Activated CD8-positive, alpha-beta memory T cell treated with anti-CD3 and anti-CD28 coated beads for 4 hours (primary cell): ENCODE results near the gene SEL1L.
"Not testable (repeated sequence)": the region's sequence is repeated elsewhere in the genome, so short reads cannot be mapped to it uniquely, and the experiment has no call there.

Source experiments
- DNase-seq, 2 donors: peaks; one replicate each; pipeline ENCODE4 v3.0.0-alpha.2; 2020; ENCODE audit warnings: low read depth in 2 of 2

The SEL1L gene

DNA sequence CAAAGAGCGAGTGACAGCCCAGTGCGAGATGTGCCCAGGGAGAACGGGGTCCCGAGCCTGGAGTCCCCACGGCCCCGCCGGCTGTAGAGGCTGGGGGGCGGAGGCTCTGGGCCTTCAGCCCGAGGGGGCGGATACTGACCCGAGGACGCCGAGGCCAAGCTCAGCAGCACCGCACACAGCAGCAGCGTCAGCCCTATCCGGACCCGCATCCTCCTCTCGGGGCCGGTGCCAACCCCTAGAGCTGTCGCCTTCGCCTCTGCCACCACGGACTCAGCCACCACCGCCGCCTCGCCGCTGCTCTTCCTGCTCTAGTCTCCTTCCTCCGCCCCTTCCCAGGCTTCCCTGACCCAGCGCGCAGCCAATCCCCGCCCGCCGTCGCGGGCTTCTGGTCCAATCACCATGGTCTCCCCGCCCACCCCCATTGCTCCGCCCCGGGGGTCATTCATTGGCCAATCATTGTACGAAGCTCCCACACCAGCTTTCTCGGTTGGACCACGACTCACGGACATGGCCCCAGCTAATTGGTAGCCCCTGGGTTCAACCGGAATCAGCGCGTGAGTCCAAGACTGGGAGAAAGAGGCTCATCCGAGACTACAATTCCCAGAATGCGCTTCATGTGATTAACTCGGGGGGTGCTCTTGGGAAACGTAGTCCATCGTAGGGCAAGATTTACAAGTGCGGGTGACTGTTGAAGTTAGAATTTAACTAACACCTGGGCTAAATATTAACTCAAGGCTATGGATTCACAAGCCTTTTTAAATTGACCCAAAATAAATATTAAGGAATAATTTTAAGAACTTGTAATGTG lies at the start of gene SEL1L:
TSS of gene SEL1L (minus strand) at position 318 of the 808 bp plus-strand sequence. CDS start at position 209, 109 bp downstream.
- DNase-seq, result peak; percentile 99

DNA sequence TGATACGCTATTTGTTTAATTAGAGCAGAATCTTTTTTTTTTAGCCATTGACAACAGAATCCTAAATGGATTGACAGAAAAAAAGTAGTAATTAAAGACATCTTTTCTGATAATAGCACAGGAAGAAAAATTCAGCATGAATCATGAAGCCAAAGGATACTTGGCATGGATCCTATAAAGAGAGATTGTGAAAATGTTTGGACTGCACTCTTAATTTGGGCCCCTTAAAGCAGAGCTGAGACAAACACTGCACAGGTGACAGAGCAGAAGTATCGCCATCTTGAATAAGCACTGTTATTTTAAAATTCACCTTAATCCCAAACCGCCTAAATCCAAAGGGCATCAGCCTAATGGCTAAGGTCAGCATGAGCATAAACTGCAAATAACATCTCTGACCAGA lies 48.8 kb upstream of the SEL1L start:
- DNase-seq, result no peak

DNA sequence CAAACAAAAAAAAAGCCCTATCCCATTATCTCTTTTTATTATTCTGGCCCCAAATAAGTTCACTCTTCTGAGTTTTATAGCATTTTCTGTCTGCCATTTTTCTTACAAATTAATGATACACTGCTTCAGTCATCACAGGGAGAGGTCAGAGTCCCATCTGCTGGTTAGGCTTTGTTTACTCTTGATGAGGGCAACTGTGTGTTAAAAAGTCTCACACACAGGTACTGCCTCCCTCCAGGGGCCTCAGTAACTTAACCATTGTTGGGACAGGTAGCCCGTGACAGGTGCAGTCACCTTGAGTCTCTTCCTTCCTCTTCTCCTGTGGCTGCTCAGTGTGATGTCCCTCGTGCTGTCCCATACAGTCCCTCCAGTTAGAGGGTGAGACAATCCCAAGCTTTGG lies 45.5 kb upstream of the SEL1L start:
- DNase-seq, result no peak

DNA sequence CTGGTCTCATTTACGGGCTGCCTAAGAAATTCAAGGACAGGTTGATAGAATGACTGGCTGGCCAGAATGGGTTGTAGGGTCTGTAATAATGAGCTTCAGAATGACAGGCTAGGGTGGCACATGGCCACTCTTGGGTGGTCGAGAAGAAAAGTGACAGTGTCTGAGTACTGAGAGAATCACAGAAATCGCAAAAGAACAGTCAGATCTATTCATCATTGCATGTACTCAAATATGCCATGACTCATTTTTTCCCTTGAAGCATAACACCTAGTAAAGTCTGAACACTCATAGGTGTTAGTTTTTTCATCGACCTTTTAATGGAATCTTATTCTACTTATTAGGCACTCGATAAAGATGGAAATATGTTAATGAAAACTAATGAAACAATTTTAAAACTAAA lies 37.8 kb upstream of the SEL1L start:
- DNase-seq, result no peak

DNA sequence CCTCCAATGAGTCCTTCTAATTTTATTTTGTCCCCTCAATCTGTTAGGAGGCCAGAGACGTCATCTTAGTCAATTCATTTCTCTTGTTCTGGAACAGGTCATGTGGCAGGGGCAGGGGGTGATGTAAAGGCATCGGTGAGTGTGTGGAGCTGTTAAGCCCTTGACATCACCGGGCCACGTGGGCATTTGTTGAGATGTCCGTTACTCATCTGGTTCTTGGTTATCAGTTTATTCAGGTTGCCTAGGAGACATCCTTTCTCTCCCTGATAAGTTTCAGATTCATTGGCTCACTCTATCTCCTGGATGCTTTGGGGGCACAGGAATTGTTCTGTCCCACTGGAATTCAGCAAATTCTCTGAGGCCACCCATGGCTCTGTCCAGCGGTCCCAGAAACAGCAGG lies 33.6 kb upstream of the SEL1L start:
- DNase-seq, result no peak

DNA sequence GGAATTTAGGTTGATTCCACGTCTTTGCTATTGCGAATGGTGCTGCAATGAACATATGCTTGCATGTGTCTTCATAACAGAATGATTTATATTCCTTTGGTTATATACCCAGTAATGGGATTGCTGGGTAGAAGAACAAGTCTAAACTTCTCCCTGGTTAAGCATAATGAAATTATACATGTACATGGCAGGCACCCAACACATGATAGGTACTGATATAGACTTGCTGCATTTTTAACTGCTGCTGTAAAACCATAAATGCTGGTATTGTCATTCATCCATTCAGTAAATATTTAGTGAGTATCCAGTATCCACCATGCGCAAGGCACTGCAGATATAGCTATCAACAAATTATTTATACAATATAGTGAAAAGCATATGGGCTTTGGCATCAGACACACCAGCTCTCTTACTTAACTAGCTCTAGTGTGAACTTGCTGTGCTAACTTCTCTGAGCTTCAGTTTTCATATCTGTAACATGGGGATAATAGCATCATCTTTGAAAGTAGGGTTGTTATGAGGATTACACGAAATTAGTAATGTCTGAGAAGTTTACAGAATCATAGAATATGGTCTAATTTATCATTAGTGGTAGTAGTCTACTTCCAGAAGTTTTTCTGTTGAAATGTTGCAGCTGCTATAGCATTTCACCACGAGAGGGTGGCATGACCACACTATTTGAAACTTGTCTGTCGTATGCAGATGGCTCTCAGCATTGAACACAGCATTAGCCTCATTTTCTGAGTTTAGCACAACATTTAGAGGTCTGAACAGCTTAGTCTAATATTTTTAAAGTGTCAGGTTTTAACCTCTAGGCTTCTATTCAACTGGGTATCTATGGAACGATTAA lies 32.0 kb upstream of the SEL1L start:
- no peak for DNase-seq

DNA sequence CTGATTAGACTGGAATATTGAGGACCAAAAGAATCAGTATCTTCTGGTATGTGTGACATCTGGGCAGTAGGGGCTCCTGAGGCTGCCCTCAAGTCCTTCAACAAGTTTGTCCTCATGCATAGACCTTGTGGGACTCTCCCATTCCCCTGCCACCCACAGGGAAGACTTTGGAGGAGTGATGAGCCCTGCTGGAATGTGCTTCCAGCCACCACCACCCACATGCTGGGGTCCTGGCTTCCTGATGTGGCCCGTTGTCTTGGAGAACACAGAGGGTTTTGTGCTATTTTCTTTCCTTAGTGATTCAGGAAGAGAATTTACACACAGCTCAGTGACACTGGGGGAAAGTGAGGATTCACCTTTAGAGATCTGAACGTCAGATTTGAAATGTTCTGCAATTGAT lies 29.2 kb upstream of the SEL1L start:
- DNase-seq, result no peak

DNA sequence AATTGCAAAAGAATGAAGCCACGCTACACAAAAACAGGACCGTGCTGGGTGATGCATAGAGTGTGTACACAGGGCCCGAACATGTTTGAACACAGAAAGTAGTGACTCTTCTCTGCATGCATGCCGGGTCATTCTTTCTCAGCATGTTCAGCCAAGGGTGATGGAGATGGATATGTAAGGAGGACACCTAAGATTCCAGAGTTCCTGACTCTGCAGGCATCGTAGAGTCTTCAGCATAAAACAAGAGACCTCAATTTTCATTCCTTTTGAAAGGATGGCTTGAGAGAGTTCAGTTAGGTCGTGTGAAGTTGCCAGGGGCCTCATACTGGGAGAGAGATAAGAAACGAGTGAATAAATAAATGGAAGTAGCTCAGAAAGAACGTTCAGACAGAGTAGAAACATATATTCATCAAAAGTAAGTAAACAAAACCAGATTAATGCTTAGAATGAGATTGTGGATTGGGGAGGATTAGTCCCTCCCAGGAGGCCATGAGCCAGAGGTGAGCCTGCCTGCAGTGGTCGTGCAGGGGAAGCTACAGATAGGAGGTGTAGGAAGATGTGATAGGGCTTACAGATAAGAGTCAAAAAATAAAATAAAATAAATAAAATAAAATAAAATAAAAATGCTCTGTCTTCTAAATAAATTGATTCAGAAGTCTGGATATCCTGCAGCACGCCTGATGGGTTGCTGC lies 27.6 kb upstream of the SEL1L start:
- DNase-seq, result no peak

DNA sequence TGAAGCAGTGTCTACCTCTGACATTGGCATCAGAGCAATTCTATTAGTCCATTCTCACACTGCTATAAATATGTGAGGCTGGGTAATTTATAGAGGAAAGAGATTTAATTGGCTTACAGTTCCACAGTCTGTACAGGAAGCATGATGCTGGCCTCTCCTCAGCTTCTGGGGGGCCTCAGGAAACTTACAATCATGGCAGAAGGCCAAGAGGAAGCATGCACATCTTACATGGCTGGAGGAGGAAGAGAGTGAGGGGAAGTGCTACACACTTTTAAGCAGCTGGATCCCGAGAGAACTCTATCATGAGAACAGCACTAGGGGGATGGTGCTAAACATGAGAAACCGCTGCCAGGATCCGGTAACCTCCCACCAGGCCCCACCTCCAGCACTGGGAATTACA lies 25.7 kb upstream of the SEL1L start:
- no peak for DNase-seq

DNA sequence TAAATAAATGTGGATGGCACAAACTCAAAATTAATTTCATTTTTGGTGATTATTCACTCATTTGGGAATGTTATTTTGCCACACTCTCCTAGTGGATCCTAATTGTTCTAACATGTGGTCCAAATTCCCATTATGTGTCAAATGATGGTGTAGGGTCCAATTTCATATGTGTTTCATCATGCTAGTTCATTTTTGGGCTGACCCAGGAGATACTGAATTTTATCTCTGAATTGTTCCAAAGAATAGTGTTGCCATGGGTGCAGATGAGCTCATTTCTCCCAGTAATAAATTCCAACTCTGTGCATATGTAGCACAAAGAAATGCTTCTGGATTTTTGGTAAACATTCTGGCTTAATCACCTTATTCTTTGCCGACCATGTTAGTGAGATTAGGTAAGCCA lies 23.5 kb upstream of the SEL1L start:
- DNase-seq, result no peak

DNA sequence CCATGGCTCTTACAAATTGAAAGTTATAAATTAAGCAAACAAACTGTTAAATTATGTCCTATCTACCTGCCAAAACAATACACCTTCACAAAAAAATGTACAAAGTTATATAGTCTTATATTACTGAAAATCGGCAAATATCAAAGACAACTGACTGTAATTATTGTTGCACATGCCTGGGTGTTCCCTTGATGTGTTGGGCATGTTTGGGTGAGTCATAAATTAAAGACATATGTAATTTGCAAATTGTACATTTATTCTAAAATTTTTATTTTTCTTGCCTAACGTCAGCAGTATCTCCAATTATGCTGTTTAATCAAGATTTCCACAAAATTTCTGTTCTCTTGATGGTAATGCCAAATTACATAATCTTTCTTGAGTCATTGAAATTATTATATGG lies 22.0 kb upstream of the SEL1L start:
- DNase-seq, result no peak

DNA sequence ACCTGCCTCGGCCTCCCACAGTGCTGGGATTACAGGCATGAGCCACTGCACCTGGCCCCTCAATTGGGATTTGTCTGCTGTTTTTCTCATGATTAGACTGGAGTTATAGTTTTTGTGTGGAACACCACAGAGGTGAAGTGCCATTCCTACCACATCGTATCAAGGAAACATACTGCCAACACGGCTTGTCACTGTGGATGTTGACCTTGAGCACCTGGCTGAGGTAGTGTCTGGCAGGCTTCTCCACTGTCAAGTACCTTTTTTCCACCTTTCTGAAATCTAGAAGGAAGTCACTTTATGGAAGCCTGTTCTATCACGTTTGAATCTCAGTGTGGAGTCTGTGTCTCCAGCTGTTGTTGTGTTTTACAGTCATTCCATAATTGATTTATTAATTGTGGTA lies 21.4 kb upstream of the SEL1L start:
- no peak for DNase-seq

DNA sequence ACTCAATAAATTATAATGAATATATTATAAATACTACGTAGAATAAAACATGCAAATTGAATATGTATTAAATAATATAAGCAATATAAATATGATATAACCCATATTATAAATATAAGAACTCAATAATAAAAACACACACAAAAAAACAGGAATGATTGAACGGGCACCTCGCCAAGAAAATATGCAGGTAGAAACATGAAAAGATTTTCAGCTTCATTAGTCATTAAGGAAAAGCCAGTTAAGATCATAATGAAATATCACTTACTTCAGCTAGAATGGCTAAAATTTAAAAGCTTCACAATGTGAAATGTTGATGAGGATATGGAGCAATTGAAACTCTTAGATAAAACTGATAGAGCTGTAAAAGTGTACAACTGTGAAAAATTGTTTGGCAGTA lies 17.8 kb upstream of the SEL1L start:
- no peak for DNase-seq

DNA sequence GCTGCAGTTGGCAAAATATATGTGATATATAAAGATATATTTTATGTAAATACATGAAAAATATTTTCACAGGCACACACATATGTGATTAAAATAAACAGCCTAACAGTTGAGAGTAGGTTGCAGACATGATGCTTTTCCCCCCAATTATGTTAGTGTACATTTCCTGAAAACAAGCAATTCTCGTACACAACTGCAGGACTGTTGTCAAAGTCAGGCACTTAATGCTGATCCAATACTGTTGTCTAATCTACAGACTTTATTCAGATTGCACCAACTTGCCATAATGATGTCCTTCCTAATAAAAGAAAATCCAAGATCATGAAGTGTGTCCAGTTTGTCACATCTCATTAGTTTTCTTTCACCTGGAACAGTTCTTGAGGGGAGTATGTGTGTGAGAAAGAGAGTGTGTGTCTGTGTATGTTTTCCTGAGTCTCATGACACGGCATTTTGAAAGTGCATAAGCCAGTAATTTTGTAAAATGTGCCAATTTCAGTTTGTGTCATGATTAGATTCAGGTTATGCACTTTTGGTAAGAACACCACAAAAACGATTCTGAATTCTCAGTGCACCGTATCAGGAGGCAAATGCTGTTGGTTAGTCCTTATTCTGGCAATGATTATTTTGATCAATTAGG lies 16.5 kb upstream of the SEL1L start:
- no peak for DNase-seq

DNA sequence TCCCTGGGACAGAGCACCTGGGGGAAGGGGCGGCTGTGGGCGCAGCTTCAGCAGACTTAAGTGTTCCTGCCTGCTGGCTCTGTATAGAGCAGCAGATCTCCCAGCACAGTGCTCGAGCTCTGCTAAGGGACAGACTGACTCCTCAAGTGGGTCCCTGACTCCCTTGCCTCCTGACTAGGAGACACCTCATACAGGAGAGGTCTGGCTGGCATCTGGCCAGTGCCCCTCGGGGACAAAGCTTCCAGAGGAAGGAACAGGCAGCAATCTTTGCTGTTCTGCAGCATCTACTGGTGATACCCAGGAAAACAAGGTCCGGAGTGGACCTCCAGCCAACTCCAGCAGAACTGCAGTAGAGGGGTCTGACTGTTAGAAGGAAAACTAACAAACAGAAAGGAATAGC lies 7.6 kb upstream of the SEL1L start:
- DNase-seq, result not testable (repeated sequence)

DNA sequence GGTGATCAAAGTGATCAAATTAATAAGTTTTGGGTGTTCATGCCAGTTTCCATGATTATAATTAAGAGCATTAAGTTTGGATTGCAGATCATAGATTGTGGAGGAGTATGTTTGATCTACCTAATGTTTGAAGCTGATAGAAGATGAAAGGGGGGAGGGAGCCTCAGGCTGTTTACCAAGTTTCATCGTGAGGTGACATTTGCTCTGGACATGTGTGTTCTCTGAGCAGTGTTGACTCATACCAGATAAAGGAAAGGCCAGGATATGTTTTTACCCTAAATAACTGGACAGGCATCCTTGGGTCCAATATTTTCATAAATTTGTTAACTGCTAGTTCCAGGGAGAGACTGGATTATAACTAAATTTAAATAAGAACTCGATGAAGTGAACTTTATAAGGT lies 3.5 kb upstream of the SEL1L start:
- no peak for DNase-seq

DNA sequence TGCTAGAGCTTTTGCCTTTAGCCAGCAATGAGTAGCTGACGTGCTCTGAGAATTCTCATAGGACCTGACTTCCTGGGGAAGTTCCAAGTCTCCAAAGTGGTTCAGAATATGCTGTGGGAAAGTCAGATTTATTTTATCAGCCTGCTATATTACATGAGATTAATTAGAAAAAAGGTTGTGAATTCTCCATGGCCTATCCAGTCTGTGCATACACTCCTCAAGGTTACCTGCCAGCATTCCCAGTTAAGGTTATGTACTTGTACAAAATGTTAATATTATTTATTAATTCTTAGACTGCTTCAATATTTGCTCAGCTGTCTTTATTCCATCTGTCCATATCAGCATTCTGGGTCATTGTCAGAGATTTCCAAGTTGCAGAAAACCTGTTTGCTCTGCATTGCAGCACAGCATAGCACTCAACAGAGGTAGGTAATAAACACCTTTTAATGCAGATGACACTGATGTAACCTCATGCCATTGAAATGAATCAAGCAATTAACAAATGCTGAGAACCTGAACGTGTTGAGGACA lies 2.7 kb upstream of the SEL1L start:
- no peak for DNase-seq

DNA sequence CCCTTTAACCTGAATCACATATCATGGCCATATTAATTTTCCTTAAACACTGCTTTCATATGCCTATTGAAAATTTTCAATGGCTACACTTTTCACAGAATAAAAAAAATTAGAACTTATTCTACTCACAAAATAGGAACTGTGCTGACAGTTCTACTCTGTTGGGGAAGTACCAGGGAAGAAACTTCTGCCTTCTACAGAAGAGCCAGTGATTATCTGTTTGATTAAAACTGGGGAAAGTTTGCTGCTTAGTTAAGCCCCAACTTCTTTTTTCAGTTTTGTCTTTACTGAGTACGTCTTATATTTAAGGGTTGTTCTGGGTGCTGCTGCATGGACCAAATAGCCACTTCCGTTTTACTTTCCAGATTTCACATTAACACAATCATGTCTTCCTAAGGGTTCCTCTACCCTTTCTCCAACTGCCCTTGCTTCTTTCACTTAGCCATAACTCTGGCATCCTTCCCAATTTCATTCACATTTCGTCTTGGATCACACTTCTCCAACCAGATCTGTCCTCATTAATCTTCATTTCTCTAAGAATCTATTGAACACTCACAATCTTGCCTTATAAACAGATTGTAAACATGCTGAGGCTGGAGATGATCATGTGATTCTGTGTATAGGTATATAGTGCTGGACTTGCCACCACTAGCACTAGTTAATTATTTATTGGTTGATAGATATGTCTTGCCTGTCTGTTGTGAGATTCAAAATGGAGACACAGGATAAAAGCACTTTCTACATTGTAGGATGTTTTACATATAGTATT lies 1.9 kb upstream of the SEL1L start:
- DNase-seq, result no peak

DNA sequence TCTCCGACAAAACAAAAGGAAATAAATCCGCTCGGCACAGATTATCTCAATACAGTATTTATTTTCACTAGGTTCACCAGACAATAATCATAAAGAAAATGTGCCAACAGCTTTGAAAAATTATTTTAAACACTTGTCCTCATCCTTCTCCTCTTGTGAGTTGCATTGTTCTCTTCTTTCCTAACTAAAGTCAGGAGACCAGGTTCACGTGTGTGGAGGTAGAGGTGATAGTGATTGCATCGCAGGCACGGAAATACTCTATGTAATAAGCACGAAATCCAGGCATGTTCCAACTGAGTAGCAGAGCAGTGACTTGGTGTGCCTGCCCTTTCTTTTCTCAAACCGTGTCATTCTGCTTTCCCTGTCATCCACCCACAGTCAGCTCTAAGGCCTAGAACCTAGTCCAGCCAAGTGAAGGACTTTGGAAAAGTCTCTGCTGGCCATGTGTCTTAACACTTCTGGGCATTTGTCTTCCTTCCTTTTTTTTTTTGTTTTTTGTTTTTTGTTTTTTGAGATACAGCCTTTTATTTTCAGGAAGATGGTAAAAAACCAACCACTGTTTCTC lies 939 bp upstream of the SEL1L start:
- DNase-seq, result no peak

DNA sequence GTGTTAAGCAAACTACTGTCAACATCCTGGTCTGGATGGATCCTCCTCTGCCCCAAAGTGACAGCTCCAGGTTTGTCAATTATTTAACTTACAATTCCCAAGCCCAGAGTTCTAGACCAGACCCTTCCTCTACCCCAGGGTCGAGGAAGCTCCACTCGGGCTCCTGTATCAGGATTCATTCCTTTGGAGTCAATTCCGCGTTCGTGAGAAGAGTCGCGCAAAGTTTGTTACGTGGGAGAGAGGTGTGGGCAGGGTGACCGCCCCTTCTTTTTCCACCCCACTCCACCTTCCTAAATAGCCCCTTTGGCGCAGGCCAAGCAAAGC lies 479 bp downstream of the SEL1L start:
- no peak for DNase-seq

DNA sequence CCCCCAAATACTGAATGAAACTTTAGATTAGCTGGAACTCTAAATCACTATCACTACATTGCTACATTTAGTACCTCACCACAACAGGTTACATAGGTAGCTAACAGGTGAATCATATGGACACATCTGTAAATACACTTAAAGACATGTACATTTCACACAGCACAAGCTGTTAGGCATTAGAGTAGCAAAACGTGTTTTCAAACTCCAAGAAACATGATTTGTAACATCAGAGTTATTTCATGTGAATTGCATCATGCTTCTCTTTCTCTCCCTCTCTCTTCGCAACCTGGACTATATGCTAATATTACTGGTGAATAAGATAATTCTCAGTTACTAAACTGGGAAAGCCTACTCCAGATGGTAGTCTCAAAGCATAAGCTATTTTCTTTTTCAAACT lies 4.3 kb downstream of the SEL1L start:
- DNase-seq, result no peak
